HCT116 (cell line): ENCODE measurements around the gene CAMKK2. TPM values are rescaled to one million over a fixed set of nuclear protein-coding genes. Genes with fewer than 3 reads are reported as not detected.
A peak's percentile ranks its signal among the peaks of the same experiment; 100 is the strongest.

Experiments used
- ATAC-seq: fragments of 200-7000 bp; cut with Tn5 transposase; 2 replicates; pipeline ENCODE4 v1.9.1; 2020; ENCODE audit warnings: mild to moderate bottlenecking, moderate library complexity
- BruUV-seq: library from RNA; stranded (reverse); fragments of 400-500 nt; replicated peaks from 2 replicates; lab custom pipeline; 2021; lab: Mats Ljungman, UMichigan
- CTCF ChIA-PET: fragments of 300-600 bp; sonication (Branson Sonifier 250); formaldehyde crosslinking; loops from one replicate; lab custom pipeline; 2021; ENCODE audit warnings: antibody characterized with exemption; lab: Charles Lee
- POLR2A ChIA-PET: fragments of 300-600, 350-600 bp; sonication (Branson Sonifier 250); formaldehyde crosslinking; loops from one replicate; lab custom pipeline; 2021; ENCODE audit warnings: antibody characterized with exemption; lab: Charles Lee
- RAD21 ChIA-PET, 2 experiments: fragments of 300-600 bp; sonication (Branson Sonifier 250); formaldehyde crosslinking; loops; one replicate each; lab custom pipeline; 2023; ENCODE audit warnings: low total read pairs in 2 of 2; ENCODE audit not compliant: uncharacterized antibody in 2 of 2, unreplicated experiment in 2 of 2, low non-redundant PET in 1 of 2; lab: Charles Lee
- DNase-seq: peaks from one replicate; pipeline ENCODE4 v3.0.0-alpha.2; 2010; ENCODE audit warnings: low read depth, low spot score
- H2AFZ ChIP-seq: fragments of 200-600 bp; shearing (Covaris generic), sonication (generic); 2 replicates; pipeline ENCODE4 v1.6.1; 2017; ENCODE audit warnings: low read depth, mixed run types, mixed read lengths, antibody characterized with exemption, low read length; ENCODE audit not compliant: poor library complexity, severe bottlenecking
- H3K27ac ChIP-seq: 2 replicates; pipeline ENCODE4 v1.5.1; 2012; ENCODE audit warnings: low read depth, low read length
- H3K27me3 ChIP-seq: fragments of 200-600 bp; sonication (generic); 2 replicates; pipeline ENCODE4 v1.6.1; 2016; ENCODE audit warnings: mixed run types, low read length, mixed read lengths; ENCODE audit not compliant: insufficient read depth
- H3K36me3 ChIP-seq, 2 experiments: fragments of 200-500 bp in 1 of 2; fragments of 200-600 bp in 1 of 2; sonication (Bioruptor generic) in 1 of 2; sonication (generic) in 1 of 2; 2 replicates each; pipeline versions ENCODE4 v1.5.1 to v1.6.1; 2014 to 2016; ENCODE audit warnings: low read length in 2 of 2, inconsistent platforms in 1 of 2, mixed read lengths in 1 of 2, mixed run types in 1 of 2; ENCODE audit not compliant: insufficient read depth in 2 of 2, control insufficient read depth in 1 of 2
- H3K4me1 ChIP-seq, 2 experiments: fragments of 200-600 bp in 1 of 2; sonication (generic) in 1 of 2; 2 replicates each; pipeline versions ENCODE4 v1.5.1 to v1.6.1; 2012 to 2017; ENCODE audit warnings: low read length in 2 of 2, inconsistent platforms in 1 of 2, mild to moderate bottlenecking in 1 of 2, mixed read lengths in 1 of 2, mixed run types in 1 of 2, moderate library complexity in 1 of 2; ENCODE audit not compliant: insufficient read depth in 2 of 2, control insufficient read depth in 1 of 2
- H3K4me2 ChIP-seq: fragments of 200-600 bp; sonication (generic); 2 replicates; pipeline ENCODE4 v1.6.1; 2017; ENCODE audit warnings: mixed run types, low read length, mixed read lengths
- H3K4me3 ChIP-seq, 2 experiments: fragments of 200-600 bp in 1 of 2; sonication (generic) in 1 of 2; replicated peaks in 1 of 2; 2 replicates each; pipeline ENCODE4 v1.5.1; 2011 to 2016; ENCODE audit warnings: low read length in 2 of 2, control low read depth in 1 of 2, low read depth in 1 of 2, mild to moderate bottlenecking in 1 of 2, mixed read lengths in 1 of 2, mixed run types in 1 of 2
- H3K79me2 ChIP-seq: fragments of 200-600 bp; sonication (generic); 2 replicates; pipeline ENCODE4 v1.6.1; 2017; ENCODE audit warnings: mild to moderate bottlenecking, mixed run types, low read length, moderate library complexity, mixed read lengths; ENCODE audit not compliant: insufficient read depth
- H3K9ac ChIP-seq: fragments of 200-600 bp; sonication (generic); 2 replicates; pipeline ENCODE4 v1.6.1; 2016; ENCODE audit warnings: low read length, mixed read lengths
- H3K9me2 ChIP-seq: fragments of 200-600 bp; sonication (generic), shearing (Covaris generic); 2 replicates; pipeline ENCODE4 v1.6.1; 2017; ENCODE audit warnings: mixed run types, mild to moderate bottlenecking, moderate library complexity; ENCODE audit not compliant: insufficient read depth
- H3K9me3 ChIP-seq, 2 experiments: fragments of 200-500 bp in 1 of 2; fragments of 200-600 bp in 1 of 2; sonication (Bioruptor generic) in 1 of 2; sonication (generic) in 1 of 2; 2 replicates each; pipeline ENCODE4 v1.6.1; 2014 to 2017; ENCODE audit warnings: low read length in 2 of 2, mixed read lengths in 2 of 2, inconsistent platforms in 1 of 2, low read depth in 1 of 2, mild to moderate bottlenecking in 1 of 2, mixed run types in 1 of 2, moderate library complexity in 1 of 2; ENCODE audit not compliant: control insufficient read depth in 1 of 2, insufficient read depth in 1 of 2
- H4K20me1 ChIP-seq: fragments of 200-600 bp; sonication (generic), shearing (Covaris generic); 2 replicates; pipeline ENCODE4 v1.6.1; 2017; ENCODE audit warnings: mixed run types, mild to moderate bottlenecking, moderate library complexity; ENCODE audit not compliant: insufficient read depth
- CBX3 ChIP-seq: IDR thresholded peaks from 2 replicates; pipeline ENCODE4 v1.6.1; 2012; ENCODE audit warnings: low read depth
- EZH2phosphoT487 ChIP-seq: fragments of 200-600 bp; IDR thresholded peaks from 2 replicates; pipeline ENCODE4 v1.6.1; 2018; ENCODE audit warnings: antibody characterized with exemption, borderline replicate concordance
- FOSL1 ChIP-seq: IDR thresholded peaks from 2 replicates; pipeline ENCODE4 v1.6.1; 2012; ENCODE audit warnings: low read depth
- SRF ChIP-seq: IDR thresholded peaks from 2 replicates; pipeline ENCODE4 v1.6.1; 2012; ENCODE audit warnings: low read depth
- TCF7L2 ChIP-seq: IDR thresholded peaks from 2 replicates; pipeline ENCODE4 v1.7.0; 2011; ENCODE audit warnings: borderline replicate concordance, inconsistent platforms; ENCODE audit not compliant: insufficient read depth, insufficient read length; ENCODE audit errors: extremely low read depth
- YY1 ChIP-seq: IDR thresholded peaks from 2 replicates; pipeline ENCODE4 v1.6.1; 2011; ENCODE audit warnings: low read length, low read depth, moderate library complexity, mild to moderate bottlenecking; ENCODE audit not compliant: insufficient replicate concordance; ENCODE audit errors: extremely low read depth
- ZNF274 ChIP-seq: fragments of 200-500 bp; sonication (Bioruptor generic); IDR thresholded peaks from 2 replicates; pipeline ENCODE4 v1.6.1; 2014; ENCODE audit warnings: mild to moderate bottlenecking, low read depth, low read length, inconsistent platforms
- intact Hi-C: fragments of 100-400 bp; cut with micrococcal nuclease; formaldehyde crosslinking; loops from 2 replicates; pipeline ENCODE4 v1.10.0; 2022
- total RNA-seq: library from RNA; stranded (reverse); gene quantifications from one replicate; pipeline ENCODE4 v1.2.1, GENCODE V29; 2021; ENCODE audit not compliant: unreplicated experiment
- TF ChIP-seq, protein P1 (sequence below): IDR thresholded peaks from 2 replicates; pipeline ENCODE4 v1.6.1; 2012
- TF ChIP-seq, protein P2 (sequence below): IDR thresholded peaks from 2 replicates; pipeline ENCODE4 v1.6.1; 2012

The CAMKK2 gene
- total RNA-seq, 1 experiment from 2014 or later, result 33.8 TPM

DNA sequence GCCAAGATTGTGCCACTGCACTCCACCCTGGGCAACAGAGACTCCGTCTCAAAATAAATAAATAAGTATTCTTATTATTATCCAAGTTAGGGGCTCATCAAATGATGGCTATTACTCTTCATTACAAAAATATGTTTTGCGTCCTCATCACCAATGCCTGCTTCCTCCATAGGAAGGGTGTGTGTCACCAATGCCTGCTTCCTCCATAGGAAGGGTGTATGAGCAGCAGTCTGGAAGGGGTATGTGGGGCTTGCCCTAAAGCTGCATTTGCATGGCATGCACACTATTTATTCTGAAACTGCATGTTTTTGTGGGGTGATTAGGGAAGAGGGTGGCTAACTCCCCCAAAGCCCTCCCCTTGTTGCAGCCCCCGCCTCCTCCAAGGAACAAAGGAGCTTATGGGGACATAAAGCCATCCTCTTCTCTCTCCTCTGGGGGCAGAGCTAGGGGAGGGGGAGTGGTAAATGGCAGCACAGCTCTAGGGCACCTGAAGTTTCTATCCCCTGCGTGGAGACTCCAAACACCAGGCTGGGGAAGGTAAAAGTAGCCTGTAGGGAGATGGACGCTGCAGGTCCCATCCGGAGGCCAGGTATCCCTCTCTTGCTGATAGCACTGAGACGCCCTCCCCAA, 1.3 kb downstream of the CAMKK2 start:
- POLR2A ChIA-PET, result interaction anchor here (0.7 kb wide), 1 partner anchor 29 kb away, joined by 4 read pairs; no protein-coding TSS in a partner anchor
- ATAC-seq, result peak; percentile 13; the same call in 1 of the 2 replicates
- H3K4me2 ChIP-seq, result peak overlapping the region; percentile 98
- peak overlapping the region; percentile 88 to 96 for H3K4me3 ChIP-seq
- H3K9me3 ChIP-seq, result no peaks in the 10 kb centered on the region
- H3K9me2 ChIP-seq, result no peaks in the 10 kb centered on the region
- TF ChIP-seq SRF, result no peak
- TF ChIP-seq, protein P1, sequence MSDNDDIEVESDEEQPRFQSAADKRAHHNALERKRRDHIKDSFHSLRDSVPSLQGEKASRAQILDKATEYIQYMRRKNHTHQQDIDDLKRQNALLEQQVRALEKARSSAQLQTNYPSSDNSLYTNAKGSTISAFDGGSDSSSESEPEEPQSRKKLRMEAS, result no peak
- no peak for TF ChIP-seq EZH2phosphoT487
- no peak for TF ChIP-seq CBX3
- TF ChIP-seq TCF7L2, result no peak
- no peak for TF ChIP-seq YY1
- TF ChIP-seq, protein P2, sequence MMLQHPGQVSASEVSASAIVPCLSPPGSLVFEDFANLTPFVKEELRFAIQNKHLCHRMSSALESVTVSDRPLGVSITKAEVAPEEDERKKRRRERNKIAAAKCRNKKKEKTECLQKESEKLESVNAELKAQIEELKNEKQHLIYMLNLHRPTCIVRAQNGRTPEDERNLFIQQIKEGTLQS, result no peak
- no peak for TF ChIP-seq FOSL1
- no peak for TF ChIP-seq ZNF274
- H3K27me3 ChIP-seq, result no peaks in the 10 kb centered on the region
- peaks cover 51% of the 10 kb centered on the region for H3K79me2 ChIP-seq
- RAD21 ChIA-PET, result no interaction called here
- CTCF ChIA-PET, result no interaction called here
- H3K27ac ChIP-seq, result peak overlapping the region; percentile 85
- H4K20me1 ChIP-seq, result peaks cover 4% of the 10 kb centered on the region; the same call in 1 of the 2 replicates
- intact Hi-C loops, result loop anchor here (5.0 kb wide), 1 partner anchor 233 kb away; no protein-coding TSS in a partner anchor
- peaks cover 3 to 19% of the 10 kb centered on the region in 2 experiments for H3K4me1 ChIP-seq
- H3K36me3 ChIP-seq, result 0 out of 4 replicates have a peak, but pooled peaks cover 0 to 3% of the 10 kb centered on the region in 2 experiments
- no peak for DNase-seq
- no TSS peak for BruUV-seq
- H3K9ac ChIP-seq, result peak overlapping the region; percentile 93
- H2AFZ ChIP-seq, result no peak overlapping the region
